Stomach smooth muscle (tissue), 2 donors: ENCODE measurements around the gene PEX14.
A peak's percentile ranks its signal among the peaks of the same experiment; 100 is the strongest.

Experiments used
- H3K27ac ChIP-seq: one replicate; pipeline ENCODE4 v1.7.0; 2013; ENCODE audit warnings: mild to moderate bottlenecking, low read length, inconsistent platforms
- H3K27me3 ChIP-seq, 2 donors: one replicate each; pipeline ENCODE4 v1.7.0; 2013; ENCODE audit warnings: low read length in 2 of 2; ENCODE audit not compliant: insufficient read depth in 2 of 2, control insufficient read depth in 1 of 2
- H3K36me3 ChIP-seq, 2 donors: one replicate each; pipeline ENCODE4 v1.7.0; 2013; ENCODE audit warnings: low read length in 2 of 2; ENCODE audit not compliant: control insufficient read depth in 2 of 2, insufficient read depth in 2 of 2
- H3K4me1 ChIP-seq: one replicate; pipeline ENCODE4 v1.7.0; 2013; ENCODE audit warnings: low read length; ENCODE audit not compliant: control insufficient read depth, insufficient read depth
- H3K4me3 ChIP-seq, 2 donors: one replicate each; pipeline ENCODE4 v1.7.0; 2013; ENCODE audit warnings: low read length in 2 of 2
- H3K9ac ChIP-seq, 2 donors: one replicate each; pipeline ENCODE4 v1.7.0; 2013; ENCODE audit warnings: low read length in 2 of 2, mild to moderate bottlenecking in 1 of 2
- H3K9me3 ChIP-seq, 2 donors: one replicate each; pipeline ENCODE4 v1.7.0; 2013; ENCODE audit warnings: low read length in 2 of 2; ENCODE audit not compliant: control insufficient read depth in 2 of 2
- donor health status: healthy.
- donor health status: Pancreatic carcinoma.

The PEX14 gene

DNA sequence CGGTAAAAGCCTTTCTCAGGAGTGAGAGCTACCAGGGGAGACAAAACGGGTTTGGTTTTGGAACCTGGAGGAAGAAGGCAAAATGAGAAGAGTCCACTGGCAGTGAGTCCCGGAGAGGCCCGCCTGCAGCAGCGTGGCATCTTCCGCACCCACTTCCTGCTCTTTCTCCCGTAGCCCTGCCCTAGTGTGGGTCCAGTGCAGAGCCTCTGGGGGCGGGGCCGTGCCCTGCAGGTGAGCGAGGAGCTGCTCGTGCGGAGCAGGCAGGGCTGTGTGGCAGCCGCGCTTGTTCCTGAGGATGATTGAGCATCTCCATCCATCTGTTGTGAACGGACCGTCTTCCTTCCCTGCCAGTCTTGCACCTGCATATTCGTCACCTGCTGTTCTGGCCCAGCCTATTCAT is 66.5 kb downstream of the PEX14 start:
- H3K9ac ChIP-seq: no peak overlapping the region
- H3K4me3 ChIP-seq: no peak overlapping the region
- peak overlapping the region; percentile 67 for H3K27ac ChIP-seq
- peaks cover 25% of the 10 kb centered on the region for H3K4me1 ChIP-seq
- no peaks in the 10 kb centered on the region for H3K27me3 ChIP-seq
- no peaks in the 10 kb centered on the region for H3K9me3 ChIP-seq
- H3K36me3 ChIP-seq: peaks cover 0 to 3% of the 10 kb centered on the region in 2 donors

DNA sequence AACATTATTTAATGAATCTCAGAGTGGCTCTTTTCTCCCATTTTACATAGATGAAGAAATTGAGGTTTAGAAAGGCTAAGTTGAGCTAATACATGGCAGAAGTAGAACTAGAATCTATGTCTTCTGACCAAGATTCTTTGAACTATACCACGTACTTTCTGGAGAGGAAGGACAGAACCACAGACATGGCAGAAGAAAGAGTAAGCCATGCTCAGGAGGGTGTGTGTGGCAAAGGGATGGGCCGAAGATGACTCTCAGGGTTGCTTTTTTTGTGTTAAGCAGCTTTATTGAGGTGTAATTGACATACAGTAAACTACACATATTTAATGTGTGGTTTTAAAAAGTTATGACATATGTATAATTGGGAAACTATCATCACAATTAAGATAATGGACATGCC is 69.5 kb downstream of the PEX14 start:
- no peak overlapping the region for H3K27ac ChIP-seq
- peaks cover 2 to 5% of the 10 kb centered on the region in 2 donors for H3K36me3 ChIP-seq
- no peaks in the 10 kb centered on the region for H3K9me3 ChIP-seq
- H3K27me3 ChIP-seq: no peaks in the 10 kb centered on the region
- peaks cover 16% of the 10 kb centered on the region for H3K4me1 ChIP-seq
- H3K4me3 ChIP-seq: no peak overlapping the region
- no peak overlapping the region for H3K9ac ChIP-seq

DNA sequence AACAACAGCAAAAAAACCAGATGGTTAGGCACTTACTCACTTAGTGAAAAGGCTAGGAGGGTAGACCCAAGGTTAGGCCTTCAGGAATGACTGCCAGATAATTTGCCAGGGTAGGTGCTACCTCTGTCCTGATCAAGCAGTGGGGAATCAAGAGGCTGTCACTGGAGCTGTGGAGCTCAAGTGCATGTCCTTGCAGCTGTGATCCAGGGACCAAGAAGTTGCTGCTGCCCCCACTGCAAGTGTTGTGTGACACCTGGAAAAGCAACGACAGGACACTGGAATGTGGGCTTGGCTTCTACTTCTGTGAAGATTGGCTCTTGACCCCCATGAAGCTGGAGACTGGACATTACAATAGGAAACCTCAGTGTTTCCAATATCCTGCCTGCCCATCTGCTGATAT is 72.1 kb downstream of the PEX14 start:
- Histone ChIP-seq H3K27ac (no peak overlapping the region), H3K36me3 (peaks cover 2 to 7% of the 10 kb centered on the region in 2 donors), H3K4me1 (no peaks in the 10 kb centered on the region), H3K4me3 (no peak overlapping the region), H3K9ac (no peak overlapping the region), H3K9me3 (no peaks in the 10 kb centered on the region), H3K27me3 (no peaks in the 10 kb centered on the region)

DNA sequence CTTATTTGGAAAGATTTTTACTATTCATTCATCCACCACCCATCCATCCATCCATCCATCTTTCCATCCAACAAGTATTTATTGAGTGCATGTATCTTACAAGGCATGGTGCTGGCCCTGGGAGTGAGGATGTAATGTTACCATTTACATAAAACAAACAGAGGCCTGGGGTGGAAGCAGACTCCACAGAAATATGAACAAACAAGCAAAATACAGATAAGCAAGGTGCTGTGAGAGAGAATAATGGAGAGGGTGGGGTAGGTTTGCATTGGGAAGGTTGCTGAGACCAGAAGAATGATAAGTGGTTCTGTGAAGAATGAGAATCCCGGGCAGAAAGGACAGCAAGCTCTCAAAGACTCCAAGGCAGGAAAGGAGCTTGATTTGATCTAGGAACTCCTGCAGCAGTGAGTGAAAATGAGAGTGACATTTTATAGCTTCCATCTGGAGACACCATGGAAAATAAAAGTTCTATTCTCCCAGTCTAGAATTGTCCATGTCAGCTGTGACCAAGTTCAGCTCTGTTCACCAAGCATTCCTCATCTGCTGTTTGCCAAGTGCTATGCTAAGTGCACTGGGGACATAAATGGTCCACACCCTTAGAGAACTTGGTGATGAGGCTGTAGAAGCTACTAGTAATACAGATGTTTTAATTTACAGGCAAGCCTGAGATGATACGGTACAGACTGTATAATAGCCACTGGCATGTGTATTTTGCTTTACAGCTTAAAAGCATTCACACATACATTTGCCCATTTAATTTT is 75.3 kb downstream of the PEX14 start:
- peaks cover 2 to 7% of the 10 kb centered on the region in 2 donors for H3K36me3 ChIP-seq
- no peak overlapping the region for H3K9ac ChIP-seq
- no peak overlapping the region for H3K4me3 ChIP-seq
- H3K27ac ChIP-seq: no peak overlapping the region
- no peaks in the 10 kb centered on the region for H3K4me1 ChIP-seq
- H3K27me3 ChIP-seq: no peaks in the 10 kb centered on the region
- no peaks in the 10 kb centered on the region for H3K9me3 ChIP-seq

DNA sequence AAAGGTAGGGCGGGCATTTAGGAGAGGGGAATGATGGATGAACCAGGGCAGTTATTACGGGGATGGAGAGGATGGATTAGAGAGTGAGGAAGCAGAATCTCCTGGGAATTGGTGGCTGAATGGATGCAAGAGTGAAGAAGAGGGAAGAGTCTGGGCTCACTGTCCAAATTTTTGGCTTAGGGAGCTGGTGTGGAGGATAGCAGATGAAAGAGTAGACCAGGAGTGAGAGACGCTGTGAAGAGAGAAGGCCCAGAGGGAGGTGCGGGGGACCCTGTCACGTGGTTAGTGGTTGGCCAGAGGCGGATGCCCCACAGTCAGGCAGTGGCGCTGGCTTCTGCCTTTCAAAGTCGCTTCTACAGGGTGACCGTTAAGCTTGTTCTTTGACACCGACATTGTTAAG is 78.4 kb downstream of the PEX14 start:
- H3K36me3 ChIP-seq: peaks cover 0 to 2% of the 10 kb centered on the region in 2 donors
- H3K4me1 ChIP-seq: no peaks in the 10 kb centered on the region
- no peaks in the 10 kb centered on the region for H3K9me3 ChIP-seq
- H3K9ac ChIP-seq: no peak overlapping the region
- H3K4me3 ChIP-seq: no peak overlapping the region
- H3K27ac ChIP-seq: no peak overlapping the region
- H3K27me3 ChIP-seq: no peaks in the 10 kb centered on the region

DNA sequence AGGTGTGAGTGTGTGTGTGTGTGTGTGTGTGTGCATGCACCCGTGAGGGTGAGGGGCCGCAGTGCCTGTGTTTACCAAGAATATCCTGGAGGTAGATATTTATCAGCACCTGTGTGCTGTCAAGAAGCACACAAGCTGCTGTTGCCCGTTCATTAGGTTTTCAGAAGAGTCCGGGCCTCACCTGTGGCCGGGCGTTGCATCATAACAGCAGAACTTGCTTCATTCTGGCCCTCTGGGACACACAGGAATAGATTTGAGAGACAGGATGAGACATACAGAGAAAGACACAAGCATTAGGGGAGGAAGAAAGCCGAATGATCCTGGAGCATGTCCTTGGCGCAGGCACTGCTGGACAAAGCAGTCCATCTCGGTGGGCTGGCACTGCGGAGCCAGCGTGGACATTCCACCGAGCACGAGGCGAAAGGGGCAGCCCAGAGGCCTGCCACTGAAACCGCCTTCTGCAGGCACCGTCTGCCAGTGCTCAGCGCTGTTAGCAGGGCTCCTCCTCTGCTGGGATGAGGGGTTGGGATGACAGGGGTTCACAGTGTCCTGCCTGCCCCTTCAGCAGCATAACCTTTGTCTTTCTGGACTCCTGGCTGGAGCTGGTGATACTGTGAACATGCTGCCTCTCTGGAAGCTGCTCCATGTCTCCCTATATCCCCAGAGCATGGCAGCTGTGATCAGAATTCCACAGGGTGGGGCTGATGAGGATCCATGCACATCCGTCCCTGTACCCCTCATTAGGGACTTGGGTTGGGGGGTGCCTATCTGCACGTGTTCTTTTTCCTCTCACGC is 81.1 kb downstream of the PEX14 start:
- no peaks in the 10 kb centered on the region for H3K9me3 ChIP-seq
- H3K4me1 ChIP-seq: no peaks in the 10 kb centered on the region
- H3K27me3 ChIP-seq: no peaks in the 10 kb centered on the region
- H3K9ac ChIP-seq: no peak overlapping the region
- H3K4me3 ChIP-seq: no peak overlapping the region
- H3K27ac ChIP-seq: no peak overlapping the region
- peaks cover 0 to under 1% of the 10 kb centered on the region in 2 donors for H3K36me3 ChIP-seq

DNA sequence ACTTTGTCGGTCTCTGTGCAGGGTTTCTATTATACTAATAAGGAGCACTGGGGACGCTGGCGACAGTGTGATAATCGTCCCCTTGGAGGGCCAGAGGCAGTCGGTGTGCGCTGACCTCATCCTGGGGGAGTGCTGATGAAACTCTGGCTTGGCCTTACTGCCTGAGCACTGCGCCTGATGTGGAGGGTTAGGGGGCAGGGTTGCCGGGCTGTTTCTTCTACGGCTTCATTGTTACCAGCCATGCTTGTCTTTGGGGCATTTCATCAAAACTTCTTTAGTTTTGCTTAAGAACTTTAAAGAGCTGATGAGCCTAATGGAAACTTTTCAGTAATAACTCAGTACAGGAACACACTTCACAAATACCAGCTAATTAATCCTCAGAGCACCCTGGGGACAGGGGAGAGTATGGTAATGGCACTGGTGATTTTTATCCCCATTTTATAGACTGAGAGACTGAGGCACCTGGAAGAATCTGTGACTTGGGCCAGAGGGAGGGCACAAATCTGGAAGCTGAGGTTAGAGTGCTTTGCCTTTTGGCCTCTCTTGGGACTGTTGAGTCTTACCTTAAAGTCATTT is 81.8 kb downstream of the PEX14 start:
- Histone ChIP-seq H3K4me1 (no peaks in the 10 kb centered on the region), H3K4me3 (no peak overlapping the region), H3K27ac (no peak overlapping the region), H3K27me3 (no peaks in the 10 kb centered on the region), H3K9ac (no peak overlapping the region), H3K36me3 (no peaks in the 10 kb centered on the region), H3K9me3 (no peaks in the 10 kb centered on the region)

DNA sequence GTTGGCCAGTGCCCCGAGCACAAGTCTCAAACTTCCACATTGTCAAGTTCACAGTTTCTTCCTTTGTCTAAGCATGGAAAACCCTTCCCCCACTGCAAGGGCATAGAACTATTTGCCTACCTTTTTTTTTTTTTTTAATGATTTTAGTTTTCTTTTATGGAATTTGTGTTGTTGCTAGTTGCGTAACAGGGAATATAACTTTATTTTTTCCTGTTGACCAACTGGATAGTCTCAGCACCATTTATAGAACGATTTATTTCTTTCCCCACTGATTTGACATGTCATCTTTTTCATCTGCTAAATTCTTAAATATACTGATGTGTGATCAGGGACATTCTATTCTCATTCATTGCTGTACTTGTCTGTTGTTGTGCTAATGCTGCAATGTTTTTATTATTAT is 83.0 kb downstream of the PEX14 start:
- Histone ChIP-seq H3K27ac (no peak overlapping the region), H3K9me3 (no peaks in the 10 kb centered on the region), H3K9ac (no peak overlapping the region), H3K4me1 (no peaks in the 10 kb centered on the region), H3K36me3 (no peaks in the 10 kb centered on the region), H3K27me3 (no peaks in the 10 kb centered on the region), H3K4me3 (no peak overlapping the region)

DNA sequence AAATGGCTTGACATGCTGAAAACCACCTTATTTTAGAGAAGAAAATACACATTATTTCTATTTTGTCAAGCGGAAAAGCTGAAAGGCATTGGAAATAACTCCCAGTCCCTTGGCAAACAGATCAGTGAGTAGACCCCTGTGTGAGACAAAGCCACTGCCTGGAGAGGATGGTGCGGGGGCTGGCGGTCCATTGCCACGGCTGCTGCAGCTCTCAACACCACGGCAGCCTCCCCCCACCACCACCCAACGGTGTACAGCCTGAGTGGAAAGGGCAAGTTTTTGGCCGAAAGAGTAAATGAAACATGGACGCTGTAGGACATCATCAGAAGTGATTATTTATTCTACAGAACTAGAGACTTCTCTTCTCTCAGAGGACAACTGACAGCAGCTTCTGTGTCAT is 84.6 kb downstream of the PEX14 start:
- no peaks in the 10 kb centered on the region for H3K9me3 ChIP-seq
- H3K36me3 ChIP-seq: no peaks in the 10 kb centered on the region
- no peaks in the 10 kb centered on the region for H3K4me1 ChIP-seq
- H3K9ac ChIP-seq: no peak overlapping the region
- no peak overlapping the region for H3K27ac ChIP-seq
- H3K27me3 ChIP-seq: no peaks in the 10 kb centered on the region
- H3K4me3 ChIP-seq: no peak overlapping the region

DNA sequence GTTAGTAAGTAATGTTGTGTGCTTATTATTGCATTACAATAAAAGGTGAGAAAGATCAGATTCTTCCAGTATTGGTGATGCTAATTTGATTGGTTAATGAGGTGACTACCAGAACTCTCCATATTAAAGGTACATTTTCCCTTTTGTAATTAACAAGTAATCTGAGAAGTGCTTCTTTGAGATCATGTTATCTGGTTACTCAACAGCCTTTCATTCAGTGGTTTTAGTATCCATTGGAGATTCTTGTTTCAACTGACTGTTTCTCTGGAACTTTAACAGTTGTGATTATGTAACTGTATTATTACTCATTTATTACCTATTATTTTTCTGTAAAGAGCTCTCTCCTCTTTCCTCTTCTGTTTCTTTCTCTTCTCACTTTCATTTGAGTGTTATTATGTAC is 86.7 kb downstream of the PEX14 start:
- Histone ChIP-seq H3K27me3 (no peaks in the 10 kb centered on the region), H3K9me3 (no peaks in the 10 kb centered on the region), H3K4me3 (no peak overlapping the region), H3K4me1 (no peaks in the 10 kb centered on the region), H3K27ac (no peak overlapping the region), H3K9ac (no peak overlapping the region), H3K36me3 (no peaks in the 10 kb centered on the region)

DNA sequence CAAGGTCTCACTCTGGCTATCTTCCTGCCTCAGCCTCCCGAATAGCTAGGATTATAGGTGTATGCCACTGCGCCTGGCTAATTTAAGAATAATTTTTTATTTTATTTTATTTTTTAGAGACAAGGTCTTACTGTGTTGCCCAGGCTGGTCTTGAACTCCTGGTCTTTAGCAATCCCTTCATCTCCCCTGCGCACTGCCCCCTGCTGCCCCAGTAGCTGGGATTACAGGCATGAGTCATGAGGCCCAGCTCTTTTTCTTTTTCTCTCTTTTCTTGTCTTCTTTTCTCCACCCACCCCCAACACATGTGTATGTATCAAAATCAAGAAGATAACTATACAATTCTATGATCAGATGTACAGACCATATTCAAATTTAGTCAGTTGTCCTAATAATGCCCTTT is 87.2 kb downstream of the PEX14 start:
- Histone ChIP-seq H3K4me3 (no peak overlapping the region), H3K36me3 (no peaks in the 10 kb centered on the region), H3K27me3 (no peaks in the 10 kb centered on the region), H3K9me3 (no peaks in the 10 kb centered on the region), H3K4me1 (no peaks in the 10 kb centered on the region), H3K27ac (no peak overlapping the region), H3K9ac (no peak overlapping the region)
